ENCODE data around the gene PAGE4. TPM values are rescaled to one million over a fixed set of nuclear protein-coding genes. Genes with fewer than 3 reads are reported as not detected.

Gene PAGE4
- total and polyA plus RNA-seq, 4 donors: not detected

DNA sequence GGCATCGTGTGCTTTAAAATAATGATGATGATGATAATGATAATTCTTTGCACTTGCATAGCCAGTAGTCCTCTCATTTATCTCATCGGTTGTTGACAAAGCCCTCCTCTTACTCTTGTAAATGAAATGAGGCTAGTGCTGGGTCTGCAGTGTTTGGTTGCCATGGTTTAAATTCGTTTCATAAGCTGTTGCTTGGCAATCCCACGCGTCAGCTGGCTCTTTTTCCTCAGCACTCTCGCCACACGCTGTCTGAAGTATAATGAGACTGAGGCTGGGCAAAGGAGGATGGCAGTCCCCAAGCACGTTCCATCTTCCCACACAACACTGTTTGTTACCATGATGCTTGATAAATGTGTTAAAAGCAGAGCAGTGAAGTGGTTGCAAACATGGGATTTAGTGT, 15.5 kb downstream of the PAGE4 start:
- H3K4me1 ChIP-seq (ENCODE audit: control insufficient read depth in 5 of 5, insufficient read depth in 5 of 5, low read length in 5 of 5): peaks cover 0 to 15% (median 0%) of the 10 kb centered on the region in 5 donors
- no peak overlapping the region for H3K4me3 ChIP-seq
- WGBS, 2 donors: 55 to 64% methylated on average over 8 of the region's 8 CpGs
- TF ChIP-seq, protein P1, sequence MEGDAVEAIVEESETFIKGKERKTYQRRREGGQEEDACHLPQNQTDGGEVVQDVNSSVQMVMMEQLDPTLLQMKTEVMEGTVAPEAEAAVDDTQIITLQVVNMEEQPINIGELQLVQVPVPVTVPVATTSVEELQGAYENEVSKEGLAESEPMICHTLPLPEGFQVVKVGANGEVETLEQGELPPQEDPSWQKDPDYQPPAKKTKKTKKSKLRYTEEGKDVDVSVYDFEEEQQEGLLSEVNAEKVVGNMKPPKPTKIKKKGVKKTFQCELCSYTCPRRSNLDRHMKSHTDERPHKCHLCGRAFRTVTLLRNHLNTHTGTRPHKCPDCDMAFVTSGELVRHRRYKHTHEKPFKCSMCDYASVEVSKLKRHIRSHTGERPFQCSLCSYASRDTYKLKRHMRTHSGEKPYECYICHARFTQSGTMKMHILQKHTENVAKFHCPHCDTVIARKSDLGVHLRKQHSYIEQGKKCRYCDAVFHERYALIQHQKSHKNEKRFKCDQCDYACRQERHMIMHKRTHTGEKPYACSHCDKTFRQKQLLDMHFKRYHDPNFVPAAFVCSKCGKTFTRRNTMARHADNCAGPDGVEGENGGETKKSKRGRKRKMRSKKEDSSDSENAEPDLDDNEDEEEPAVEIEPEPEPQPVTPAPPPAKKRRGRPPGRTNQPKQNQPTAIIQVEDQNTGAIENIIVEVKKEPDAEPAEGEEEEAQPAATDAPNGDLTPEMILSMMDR (IDR thresholded peaks at IDR 0.05; ENCODE audit: control extremely low read depth, extremely low read depth): no peak
- peaks cover 0 to 2% (median 0%) of the 10 kb centered on the region in 3 donors for H3K27me3 ChIP-seq (ENCODE audit: control insufficient read depth in 3 of 3, insufficient read depth in 3 of 3, low read length in 2 of 3)
- peak; percentile 80 to 88 (median 85) for DNase-seq
- H3K27ac ChIP-seq (ENCODE audit: low read depth in 1 of 2, low read length in 1 of 2): no peak overlapping the region
- H3K9me3 ChIP-seq (ENCODE audit: control insufficient read depth in 4 of 4, insufficient read depth in 3 of 4, low read length in 3 of 4): no peaks in the 10 kb centered on the region
- ATAC-seq (ENCODE audit: insufficient read depth, low FRiP score): no peak
- H3K9ac ChIP-seq (ENCODE audit: insufficient read depth in 1 of 2, low read length in 2 of 2): no peak overlapping the region
- no peaks in the 10 kb centered on the region for H3K36me3 ChIP-seq (ENCODE audit: control insufficient read depth in 4 of 4, insufficient read depth in 4 of 4, low read length in 4 of 4)

DNA sequence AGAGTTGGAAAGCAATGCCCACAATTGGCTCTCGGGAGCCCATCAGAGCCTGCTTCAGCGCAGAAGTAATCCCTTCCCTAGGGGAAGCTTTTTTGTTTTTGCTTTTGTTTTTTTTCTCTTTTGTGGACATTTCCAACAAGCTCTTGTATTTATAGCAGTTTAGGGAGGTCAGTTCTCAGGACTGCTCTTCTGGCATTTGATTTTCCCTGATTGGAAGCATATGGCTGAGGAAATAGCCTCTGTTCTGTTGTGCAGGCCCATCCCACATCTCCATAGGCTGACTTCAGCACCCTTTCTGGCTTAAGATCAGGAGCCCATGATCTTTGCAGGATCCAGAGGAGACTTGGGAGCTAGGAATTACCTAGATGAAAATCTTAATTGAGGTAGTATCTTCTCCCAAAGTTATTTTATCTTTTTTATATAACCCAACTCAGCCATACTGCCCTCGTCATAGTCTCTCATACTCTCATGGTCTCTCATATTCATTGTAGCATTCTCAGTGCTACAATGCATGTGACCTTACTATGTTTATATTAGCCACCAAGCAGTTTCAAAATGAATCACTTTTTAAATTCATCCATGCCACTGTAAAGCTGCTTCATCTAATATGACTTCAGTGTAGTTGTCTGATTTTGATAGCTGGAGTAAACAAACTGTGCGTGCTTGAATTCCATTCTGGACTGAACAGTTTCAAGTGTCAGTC, 16.7 kb downstream of the PAGE4 start:
- DNase-seq (peak in 2 of 3 donors; percentile 13 to 18), ATAC-seq (ENCODE audit: insufficient read depth, low FRiP score) (no peak)
- Histone ChIP-seq H3K4me1 (ENCODE audit: control insufficient read depth in 5 of 5, insufficient read depth in 5 of 5, low read length in 5 of 5) (peaks cover 0 to 15% (median 0%) of the 10 kb centered on the region in 5 donors), H3K9me3 (ENCODE audit: control insufficient read depth in 4 of 4, insufficient read depth in 3 of 4, low read length in 3 of 4) (no peaks in the 10 kb centered on the region), H3K36me3 (ENCODE audit: control insufficient read depth in 4 of 4, insufficient read depth in 4 of 4, low read length in 4 of 4) (no peaks in the 10 kb centered on the region), H3K27ac (ENCODE audit: low read depth in 1 of 2, low read length in 1 of 2) (no peak overlapping the region), H3K27me3 (ENCODE audit: control insufficient read depth in 3 of 3, insufficient read depth in 3 of 3, low read length in 2 of 3) (peaks cover 0 to 2% (median 0%) of the 10 kb centered on the region in 3 donors), H3K9ac (ENCODE audit: insufficient read depth in 1 of 2, low read length in 2 of 2) (no peak overlapping the region), H3K4me3 (no peak overlapping the region)
- 75 to 86% methylated on average over 4 of the region's 4 CpGs for WGBS, 2 donors
- TF ChIP-seq, protein P1 (IDR thresholded peaks at IDR 0.05; ENCODE audit: control extremely low read depth, extremely low read depth): no peak

DNA sequence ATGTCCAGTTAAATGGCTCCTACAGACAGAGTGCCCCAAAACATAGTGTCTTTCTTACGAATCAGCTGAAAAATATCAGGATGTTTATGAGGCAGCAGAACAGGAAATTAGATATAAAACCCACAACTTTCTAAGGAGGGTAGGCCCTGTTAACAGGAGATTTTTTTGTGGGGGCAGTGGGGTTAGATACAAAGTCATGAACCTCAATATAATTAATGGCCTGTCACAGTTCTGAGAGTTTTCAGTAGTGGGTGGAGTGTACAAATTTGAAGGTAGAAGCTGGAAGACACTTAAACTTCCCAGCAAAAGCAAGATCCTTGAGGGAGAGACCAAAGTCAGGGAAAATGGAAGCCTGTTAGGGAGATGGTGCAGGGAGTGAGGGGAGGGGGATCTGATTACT, 17.4 kb downstream of the PAGE4 start:
- no peak for DNase-seq
- H3K27ac ChIP-seq (ENCODE audit: low read depth in 1 of 2, low read length in 1 of 2): no peak overlapping the region
- no peak overlapping the region for H3K4me3 ChIP-seq
- peaks cover 0 to 2% (median 0%) of the 10 kb centered on the region in 3 donors for H3K27me3 ChIP-seq (ENCODE audit: control insufficient read depth in 3 of 3, insufficient read depth in 3 of 3, low read length in 2 of 3)
- 35 to 48% methylated on average over 1 of the region's 1 CpG for WGBS, 2 donors
- no peaks in the 10 kb centered on the region for H3K9me3 ChIP-seq (ENCODE audit: control insufficient read depth in 4 of 4, insufficient read depth in 3 of 4, low read length in 3 of 4)
- H3K36me3 ChIP-seq (ENCODE audit: control insufficient read depth in 4 of 4, insufficient read depth in 4 of 4, low read length in 4 of 4): no peaks in the 10 kb centered on the region
- peaks cover 0 to 15% (median 0%) of the 10 kb centered on the region in 5 donors for H3K4me1 ChIP-seq (ENCODE audit: control insufficient read depth in 5 of 5, insufficient read depth in 5 of 5, low read length in 5 of 5)
- H3K9ac ChIP-seq (ENCODE audit: insufficient read depth in 1 of 2, low read length in 2 of 2): no peak overlapping the region
- TF ChIP-seq, protein P1 (IDR thresholded peaks at IDR 0.05; ENCODE audit: control extremely low read depth, extremely low read depth): no peak
- no peak for ATAC-seq (ENCODE audit: insufficient read depth, low FRiP score)

All from lung (tissue), 12 donors.